Jurkat, Clone E6-1 (cell line): ENCODE results near the gene NHLRC3.
"Not testable (repeated sequence)": the region's sequence is repeated elsewhere in the genome, so short reads cannot be mapped to it uniquely, and the experiment has no call there.

Source experiments
- DNase-seq: peaks from one replicate; pipeline ENCODE4 v3.0.0-alpha.2; 2011; ENCODE audit warnings: low read depth, low spot score
- H3K4me3 ChIP-seq: 2 replicates; pipeline ENCODE4 v1.5.1; 2011; ENCODE audit warnings: mild to moderate bottlenecking, low read length, control low read depth, moderate library complexity

Gene NHLRC3

DNA sequence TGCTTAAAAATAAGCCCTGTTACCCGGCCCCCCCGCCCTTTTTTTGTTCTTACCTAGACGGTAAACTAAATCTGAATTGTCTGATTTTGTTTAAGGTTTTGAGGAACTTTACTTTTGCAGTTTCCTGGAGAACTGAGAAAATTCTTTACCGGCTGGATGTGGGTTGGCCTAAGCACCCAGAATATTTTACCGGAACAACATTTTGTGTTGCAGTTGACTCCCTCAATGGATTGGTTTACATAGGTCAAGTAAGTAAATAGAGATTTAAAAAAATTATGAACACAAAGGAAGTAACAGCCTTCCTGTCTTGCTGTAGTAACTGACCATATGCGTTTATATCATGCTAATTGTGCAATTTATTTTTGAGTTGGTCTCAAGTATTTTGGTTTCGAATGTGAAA lies 785 bp downstream of the NHLRC3 start:
- DNase-seq: no peak
- H3K4me3 ChIP-seq: peak overlapping the region; percentile 93

DNA sequence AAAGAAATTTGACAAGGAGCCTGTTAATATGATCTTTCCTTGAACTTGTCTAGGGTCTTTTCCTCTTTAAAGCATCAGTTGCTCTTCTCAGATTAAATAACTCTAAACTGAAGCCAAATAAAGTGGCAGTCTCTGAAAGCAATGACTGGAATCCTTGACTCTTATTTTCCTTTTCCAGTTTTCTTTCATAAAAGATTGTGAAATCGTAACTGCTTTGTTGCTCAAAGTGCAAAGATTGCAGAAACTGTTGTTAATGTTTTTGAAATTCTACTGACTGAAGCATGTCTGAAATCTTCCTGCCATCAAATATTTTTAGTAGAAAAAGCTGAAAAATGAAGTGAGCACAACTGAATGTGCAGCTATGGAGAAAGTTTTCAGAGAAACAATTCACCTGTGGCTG lies 1.9 kb downstream of the NHLRC3 start:
- no peak for DNase-seq
- H3K4me3 ChIP-seq: no peak overlapping the region

GRCh38 chr13:39044536-39044935 lies 6.3 kb downstream of the NHLRC3 start:
- DNase-seq: no peak
- no peak overlapping the region for H3K4me3 ChIP-seq

- H3K4me3 ChIP-seq: no peak overlapping the region
- no peak for DNase-seq
Observed at GRCh38 chr13:39047560-39047959, 9.3 kb downstream of the NHLRC3 start.

DNA sequence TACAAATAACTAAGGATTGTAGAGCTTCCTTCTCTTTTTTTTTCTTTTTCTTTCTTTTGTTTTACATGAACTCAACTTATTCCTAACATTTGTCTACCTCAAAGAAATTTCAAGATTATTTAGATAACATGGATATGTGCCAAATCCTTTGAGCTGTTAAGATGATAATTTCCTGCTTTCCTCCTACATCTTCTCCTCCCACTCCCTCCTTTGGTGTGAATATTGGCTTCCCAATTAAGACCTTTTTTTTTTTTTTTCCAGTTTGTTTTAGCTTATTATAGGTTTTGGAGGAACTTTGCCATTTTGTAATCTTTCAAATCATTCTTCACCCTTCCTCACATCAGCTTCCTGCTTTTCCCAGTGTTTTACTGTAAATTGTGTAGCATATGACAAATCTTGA lies 10.6 kb downstream of the NHLRC3 start:
- DNase-seq: no peak
- no peak overlapping the region for H3K4me3 ChIP-seq

DNA sequence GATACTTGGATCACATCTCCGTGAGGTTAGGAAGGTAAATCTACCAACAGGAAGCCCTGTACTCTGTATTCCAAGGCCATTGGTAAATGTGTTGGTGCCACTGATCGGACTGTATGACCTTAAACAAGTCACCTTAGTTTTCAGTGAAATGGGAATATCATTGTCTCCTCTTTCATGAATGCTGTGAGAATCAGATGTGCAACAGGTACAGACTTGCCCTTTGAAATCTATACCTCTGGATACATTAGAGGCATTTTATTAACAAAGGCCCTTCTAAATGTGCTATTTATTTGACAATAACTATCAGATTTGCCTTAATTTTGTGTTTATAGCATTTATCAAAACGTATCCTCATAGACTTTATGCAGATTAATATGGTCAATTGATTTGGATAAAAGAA lies 11.0 kb downstream of the NHLRC3 start:
- H3K4me3 ChIP-seq: no peak overlapping the region
- DNase-seq: no peak

DNA sequence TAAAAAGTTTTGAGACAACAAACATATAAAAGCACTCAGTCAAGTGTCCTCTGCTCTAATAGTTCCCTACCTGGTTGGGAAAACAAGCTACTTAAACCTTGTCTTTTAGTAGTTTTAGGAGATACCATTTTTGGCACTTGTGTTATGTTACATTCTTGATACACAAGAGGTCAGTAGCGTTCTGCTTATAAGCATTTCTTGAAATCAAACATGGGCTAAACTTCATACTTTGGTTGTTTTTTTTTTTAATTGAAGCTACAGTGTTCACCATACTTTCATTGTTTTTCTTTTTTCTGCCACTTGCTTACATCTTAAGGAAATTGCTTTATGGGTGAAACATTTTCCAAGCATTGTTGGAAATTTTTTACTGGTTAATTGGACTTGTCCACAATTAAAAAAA lies 12.9 kb downstream of the NHLRC3 start:
- peak; percentile 49 for DNase-seq
- no peak overlapping the region for H3K4me3 ChIP-seq

DNA sequence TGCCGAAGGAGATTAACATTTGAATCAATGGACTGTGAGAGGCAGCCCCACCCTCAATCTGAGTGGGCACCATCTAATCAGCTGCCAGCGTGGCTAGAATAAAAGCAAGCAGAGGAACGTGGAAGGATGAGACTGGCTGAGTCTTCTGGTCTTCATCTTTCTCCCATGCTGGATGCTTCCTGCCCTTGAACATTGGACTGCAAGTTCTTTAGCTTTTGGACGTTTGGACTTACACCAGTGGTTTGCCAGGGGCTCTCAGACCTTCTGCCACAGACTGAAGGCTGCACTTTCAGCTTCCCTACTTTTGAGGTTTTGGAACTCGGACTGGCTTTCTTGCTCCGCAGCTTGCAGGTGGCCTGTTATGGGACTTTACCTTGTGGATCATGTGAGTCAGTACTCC lies 14.7 kb downstream of the NHLRC3 start:
- no peak for DNase-seq
- no peak overlapping the region for H3K4me3 ChIP-seq

GRCh38 chr13:39054112-39054511 lies 15.9 kb downstream of the NHLRC3 start:
- no peak overlapping the region for H3K4me3 ChIP-seq
- no peak for DNase-seq

GRCh38 chr13:39056018-39056417 lies 17.8 kb downstream of the NHLRC3 start:
- no peak overlapping the region for H3K4me3 ChIP-seq
- no peak for DNase-seq

GRCh38 chr13:39058040-39058439 lies 19.8 kb downstream of the NHLRC3 start:
- no peak for DNase-seq
- H3K4me3 ChIP-seq: no peak overlapping the region

DNA sequence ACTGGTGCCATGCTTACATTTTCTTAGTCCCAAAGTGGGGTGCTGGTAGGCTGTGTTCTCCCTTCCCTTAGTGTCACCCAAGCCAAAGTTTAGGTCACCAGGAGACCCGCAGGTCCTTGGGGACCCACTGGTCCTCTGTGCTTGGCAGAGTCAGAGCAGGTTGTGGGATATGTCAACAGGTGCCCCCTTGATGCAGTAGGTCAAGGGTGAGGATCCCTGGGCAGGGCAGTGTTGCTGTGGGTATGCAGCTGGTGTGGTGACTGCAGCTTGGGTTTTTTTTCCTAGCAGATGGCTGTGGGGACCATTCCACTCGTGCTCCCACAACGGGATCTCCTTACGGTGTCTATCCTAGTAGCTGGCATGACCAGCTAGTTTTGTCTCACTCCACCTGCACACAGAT lies 23.7 kb downstream of the NHLRC3 start:
- DNase-seq: no peak
- no peak overlapping the region for H3K4me3 ChIP-seq

DNA sequence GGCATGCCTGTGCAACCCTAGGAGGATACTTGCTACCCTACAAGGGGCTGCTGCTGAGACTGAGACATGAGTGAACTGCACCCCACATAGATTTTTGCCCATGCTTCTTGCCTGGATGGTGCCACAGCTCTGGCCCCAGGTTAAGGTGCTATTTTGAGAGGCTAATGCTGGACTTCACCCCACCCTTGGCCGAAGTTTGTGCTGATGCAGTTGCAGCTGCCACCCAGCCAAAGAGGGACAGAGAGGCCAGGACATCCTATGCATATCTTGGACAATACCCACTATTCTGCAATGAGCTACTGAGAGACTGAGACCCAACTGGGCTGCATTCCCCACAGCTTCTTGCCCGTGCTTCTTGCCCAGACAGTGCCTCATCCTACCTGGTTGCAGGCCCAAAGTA lies 34.6 kb downstream of the NHLRC3 start:
- no peak for DNase-seq
- H3K4me3 ChIP-seq: no peak overlapping the region

DNA sequence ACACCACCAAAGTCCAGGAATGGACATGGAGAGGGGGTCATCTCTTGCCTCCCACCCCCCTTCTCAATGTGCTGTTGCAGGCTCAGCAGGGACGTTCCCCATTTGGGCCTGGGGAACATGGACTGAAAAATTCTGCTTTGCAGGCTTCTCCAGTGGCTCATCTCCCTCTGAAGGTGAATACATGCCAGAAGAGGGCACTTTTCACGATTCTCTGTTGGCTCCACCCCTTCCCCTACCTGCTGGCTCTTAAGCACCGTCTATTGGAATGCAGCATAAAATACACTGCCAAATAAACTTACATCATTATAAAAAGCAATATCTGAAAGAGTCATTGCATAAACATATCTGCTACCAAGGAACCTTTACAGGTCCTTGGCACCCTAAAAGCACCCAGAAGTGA lies 35.7 kb downstream of the NHLRC3 start:
- no peak for DNase-seq
- H3K4me3 ChIP-seq: no peak overlapping the region

- not testable (repeated sequence) for H3K4me3 ChIP-seq, DNase-seq
Observed at GRCh38 chr13:39086251-39086945, 48.1 kb downstream of the NHLRC3 start.

GRCh38 chr13:39091586-39091985 lies 53.3 kb downstream of the NHLRC3 start:
- DNase-seq: no peak
- no peak overlapping the region for H3K4me3 ChIP-seq

- DNase-seq: peak; percentile 64
- no peak overlapping the region for H3K4me3 ChIP-seq
Observed at GRCh38 chr13:39095500-39095899, 57.2 kb downstream of the NHLRC3 start.

- no peak for DNase-seq
- no peak overlapping the region for H3K4me3 ChIP-seq
Observed at GRCh38 chr13:39099231-39099630, 61.0 kb downstream of the NHLRC3 start.
